ENCODE results near the gene DNAJC15.
"Not testable (repeated sequence)": the region's sequence is repeated elsewhere in the genome, so short reads cannot be mapped to it uniquely, and the experiment has no call there.

The DNAJC15 gene

DNA sequence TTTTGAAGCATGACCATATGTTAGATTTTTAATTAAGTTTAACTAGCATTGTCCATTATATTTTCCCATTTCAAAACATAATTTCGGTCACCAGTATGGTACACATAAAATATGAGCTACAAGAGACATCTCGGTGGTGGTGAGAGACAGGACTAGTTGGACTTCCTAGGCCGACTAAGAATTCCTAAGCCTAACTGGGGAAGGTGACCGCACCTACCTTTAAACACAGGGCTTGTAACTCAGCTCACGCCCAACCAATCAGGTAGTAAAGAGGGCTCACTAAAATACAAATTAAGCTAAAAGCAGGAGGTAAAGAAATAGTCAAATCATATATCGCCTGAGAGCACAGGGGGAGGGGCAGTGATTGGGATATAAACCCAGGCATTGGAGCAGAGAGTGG is 22.9 kb downstream of the DNAJC15 start:
- DNase-seq (ENCODE audit: low spot score): no peak
- TF ChIP-seq, protein P1, sequence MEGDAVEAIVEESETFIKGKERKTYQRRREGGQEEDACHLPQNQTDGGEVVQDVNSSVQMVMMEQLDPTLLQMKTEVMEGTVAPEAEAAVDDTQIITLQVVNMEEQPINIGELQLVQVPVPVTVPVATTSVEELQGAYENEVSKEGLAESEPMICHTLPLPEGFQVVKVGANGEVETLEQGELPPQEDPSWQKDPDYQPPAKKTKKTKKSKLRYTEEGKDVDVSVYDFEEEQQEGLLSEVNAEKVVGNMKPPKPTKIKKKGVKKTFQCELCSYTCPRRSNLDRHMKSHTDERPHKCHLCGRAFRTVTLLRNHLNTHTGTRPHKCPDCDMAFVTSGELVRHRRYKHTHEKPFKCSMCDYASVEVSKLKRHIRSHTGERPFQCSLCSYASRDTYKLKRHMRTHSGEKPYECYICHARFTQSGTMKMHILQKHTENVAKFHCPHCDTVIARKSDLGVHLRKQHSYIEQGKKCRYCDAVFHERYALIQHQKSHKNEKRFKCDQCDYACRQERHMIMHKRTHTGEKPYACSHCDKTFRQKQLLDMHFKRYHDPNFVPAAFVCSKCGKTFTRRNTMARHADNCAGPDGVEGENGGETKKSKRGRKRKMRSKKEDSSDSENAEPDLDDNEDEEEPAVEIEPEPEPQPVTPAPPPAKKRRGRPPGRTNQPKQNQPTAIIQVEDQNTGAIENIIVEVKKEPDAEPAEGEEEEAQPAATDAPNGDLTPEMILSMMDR (IDR thresholded peaks at IDR 0.05; ENCODE audit: extremely low read depth, missing control alignments): no peak

DNA sequence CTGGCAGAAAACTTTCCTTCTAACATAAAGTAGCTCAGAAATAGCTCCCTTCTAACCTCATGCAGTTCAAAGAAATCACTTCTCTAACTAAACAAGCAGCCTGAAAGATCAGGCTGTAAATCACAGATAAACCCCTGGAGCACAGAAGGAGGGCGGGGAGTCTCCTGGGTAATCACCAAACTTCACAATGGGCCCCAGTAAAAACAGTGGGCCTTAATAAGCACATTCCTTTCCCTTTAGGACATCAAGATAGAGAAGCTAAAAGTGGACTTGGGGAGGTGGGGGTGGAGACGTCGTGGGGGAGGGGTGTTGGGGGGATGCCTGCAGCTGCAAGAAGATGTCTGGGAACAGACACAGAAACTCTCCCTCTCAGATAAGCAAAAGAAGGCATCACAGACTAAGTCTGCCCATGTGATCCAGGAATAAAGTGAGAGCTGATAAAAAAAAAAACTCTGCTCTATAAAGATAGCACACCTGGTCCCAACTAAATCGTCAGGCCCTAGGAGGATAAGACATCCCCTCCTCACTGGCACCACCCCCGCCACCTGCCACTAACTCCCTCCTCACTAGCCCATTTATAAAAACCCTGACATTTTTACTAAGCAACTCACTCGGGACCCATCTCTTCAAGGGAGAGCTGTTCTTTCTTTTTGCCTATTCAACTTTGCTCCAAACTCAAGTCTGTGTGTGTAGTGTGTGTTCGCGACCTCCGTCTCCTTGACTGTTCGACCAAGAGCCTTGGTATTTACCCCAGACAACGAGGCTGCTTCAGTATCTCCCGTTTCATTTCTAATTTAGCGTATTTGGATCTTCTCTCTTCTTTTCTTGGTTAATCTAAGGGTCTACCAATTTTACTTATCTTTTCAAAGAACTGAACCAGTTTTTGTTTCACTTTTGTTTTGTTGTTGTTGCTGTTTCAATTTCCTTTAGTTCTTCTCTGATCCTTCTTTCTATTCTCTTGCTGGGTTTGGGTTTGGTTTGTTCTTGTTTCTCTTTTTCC is 31.7 kb downstream of the DNAJC15 start:
- TF ChIP-seq, protein P1 (IDR thresholded peaks at IDR 0.05; ENCODE audit: extremely low read depth, missing control alignments): no peak
- DNase-seq (ENCODE audit: low spot score): no peak

DNA sequence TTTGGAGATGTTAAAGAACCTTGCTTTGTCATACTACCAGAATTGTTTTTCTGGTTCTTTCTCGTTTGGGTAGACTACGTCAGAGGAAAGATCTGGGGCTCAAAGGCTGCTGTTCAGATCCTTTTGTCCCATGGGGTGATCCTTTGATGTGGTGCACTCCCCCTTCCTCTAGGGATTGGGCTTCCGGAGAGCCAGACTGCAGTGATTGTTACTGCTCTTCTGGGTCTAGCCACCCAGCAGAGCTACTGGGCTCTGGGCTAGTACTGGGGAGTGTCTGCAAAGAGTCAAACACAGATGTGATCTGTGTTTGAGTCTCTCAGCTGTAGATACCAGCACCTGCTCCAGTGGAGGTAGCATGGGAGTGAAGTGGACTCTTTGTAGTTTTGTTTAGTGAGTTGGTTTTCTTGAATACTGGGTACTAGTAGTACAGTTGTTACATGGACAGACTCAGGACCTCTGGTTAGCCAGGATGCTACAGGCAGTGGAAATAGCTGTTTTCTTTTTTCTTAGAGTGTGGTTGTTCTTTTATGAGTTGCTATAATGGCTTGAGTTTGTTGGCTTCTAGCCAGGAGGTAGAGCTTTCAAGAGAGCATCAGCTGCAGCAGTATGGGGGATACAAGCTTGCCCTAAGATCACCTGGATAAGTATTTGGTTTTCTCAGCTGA is 34.4 kb downstream of the DNAJC15 start:
- no peak for DNase-seq (ENCODE audit: low spot score)
- TF ChIP-seq, protein P1 (IDR thresholded peaks at IDR 0.05; ENCODE audit: extremely low read depth, missing control alignments): no peak

DNA sequence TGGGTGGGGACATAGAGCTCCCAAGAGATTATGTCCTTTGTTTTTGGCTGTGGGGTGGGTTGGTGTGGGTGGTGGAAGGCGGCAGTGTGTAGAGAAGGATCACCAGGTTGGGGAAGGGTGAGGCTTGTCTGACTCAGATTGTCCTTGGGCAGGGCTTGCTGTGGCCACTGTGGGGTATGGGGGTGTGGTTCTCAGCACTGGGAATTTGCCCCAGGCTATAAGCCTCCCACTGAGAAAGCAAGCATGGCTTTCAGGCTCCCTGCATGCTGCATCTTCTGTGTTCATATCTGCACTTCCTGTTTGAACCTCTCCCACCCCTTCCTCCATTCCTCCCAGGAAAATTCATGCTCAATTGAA is 34.9 kb downstream of the DNAJC15 start:
- TF ChIP-seq, protein P1 (IDR thresholded peaks at IDR 0.05; ENCODE audit: extremely low read depth, missing control alignments): no peak
- DNase-seq (ENCODE audit: low spot score): no peak

DNA sequence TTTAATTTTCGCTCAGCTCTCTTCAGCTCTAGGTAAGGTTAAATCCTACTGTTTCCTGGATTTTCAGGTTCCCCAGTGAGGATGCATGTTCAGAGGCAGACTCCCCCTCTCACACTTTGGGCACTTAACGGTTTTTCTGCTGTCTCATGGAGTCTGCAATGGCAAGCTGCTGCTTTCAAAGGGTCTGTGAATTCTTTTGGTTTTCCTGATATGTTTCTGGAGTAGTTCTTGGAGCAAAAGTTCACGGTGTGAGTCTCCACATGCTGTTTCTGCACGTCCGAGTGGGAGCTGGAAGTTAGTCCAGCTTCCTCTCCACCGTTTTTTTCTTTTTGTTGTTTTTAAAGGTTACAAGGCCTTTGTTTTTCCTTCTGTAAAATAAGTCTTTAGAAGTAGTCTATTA is 35.4 kb downstream of the DNAJC15 start:
- TF ChIP-seq, protein P1 (IDR thresholded peaks at IDR 0.05; ENCODE audit: extremely low read depth, missing control alignments): no peak
- DNase-seq (ENCODE audit: low spot score): no peak

DNA sequence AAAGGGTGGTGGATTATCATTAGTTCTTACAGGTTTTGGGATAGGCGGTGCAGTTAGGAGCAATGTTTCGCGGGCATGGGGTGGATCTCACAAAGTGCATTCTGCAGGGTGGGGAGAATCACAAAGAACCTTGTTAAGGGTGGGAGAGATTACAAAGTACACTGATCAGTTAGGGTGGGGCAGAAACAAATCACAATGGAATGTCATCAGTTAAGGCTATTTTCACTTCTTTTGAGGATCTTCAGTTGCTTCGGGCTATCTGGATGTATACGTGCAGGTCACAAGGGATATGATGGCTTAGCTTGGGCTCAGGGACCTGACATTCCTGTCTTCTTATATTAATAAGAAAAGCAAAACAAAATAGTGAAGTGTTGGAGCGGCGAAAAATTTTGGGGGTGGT is 36.4 kb downstream of the DNAJC15 start:
- not testable (repeated sequence) for DNase-seq (ENCODE audit: low spot score)

DNA sequence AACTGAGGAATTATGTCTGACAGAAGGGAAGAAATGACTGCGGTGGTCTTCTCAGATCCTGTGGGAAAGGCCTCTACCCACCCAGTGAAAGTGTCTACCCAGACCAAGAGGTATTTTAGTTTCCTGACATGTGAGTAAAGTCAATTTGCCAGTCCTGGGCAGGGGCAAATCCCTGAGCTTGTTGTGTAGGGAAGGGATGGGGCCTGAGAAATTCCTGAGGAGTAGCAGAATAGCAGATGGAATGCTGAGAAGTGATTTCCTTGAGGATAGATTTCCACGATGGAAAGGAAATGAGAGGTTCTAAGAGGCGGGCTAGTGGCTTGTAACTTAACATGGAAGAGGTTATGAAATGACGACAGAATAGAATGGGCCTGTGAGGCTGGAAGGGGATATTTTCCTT is 37.4 kb downstream of the DNAJC15 start:
- DNase-seq (ENCODE audit: low spot score): not testable (repeated sequence)

DNA sequence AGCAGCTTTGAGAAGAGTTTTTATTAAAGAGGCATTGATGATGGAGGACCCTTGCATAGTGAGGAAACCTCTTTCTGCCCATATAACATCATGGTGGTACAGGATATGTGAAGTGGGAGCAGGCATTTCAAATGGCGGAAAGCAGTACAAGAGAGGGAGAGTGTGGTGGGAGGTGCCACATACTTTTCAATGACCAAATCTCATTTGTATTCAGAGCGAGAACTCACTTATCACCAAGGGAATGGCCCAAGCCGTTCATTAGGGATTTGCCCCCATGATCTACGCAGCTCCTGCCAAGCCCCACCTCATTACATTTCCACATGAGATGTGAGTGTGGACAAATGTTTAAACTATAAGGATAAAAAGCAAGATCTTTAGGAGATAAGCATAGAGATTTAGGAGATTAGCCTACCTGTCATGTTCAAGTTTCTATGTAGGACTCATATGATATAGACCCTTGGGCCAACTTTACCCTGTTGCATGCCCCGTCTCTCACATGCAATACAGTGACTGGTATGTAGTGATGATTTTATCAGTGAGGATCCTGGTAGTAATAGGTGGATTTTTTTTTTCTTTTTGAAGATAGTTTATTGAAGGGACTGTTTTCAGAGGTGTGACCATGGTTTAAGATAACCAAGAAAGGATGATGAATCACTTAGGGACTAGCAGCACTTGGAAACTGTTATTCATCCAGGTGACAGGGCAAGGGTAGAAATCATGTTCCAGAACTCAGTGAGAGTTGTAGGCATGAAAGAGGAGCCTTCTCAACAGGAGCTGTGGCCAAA is 38.3 kb downstream of the DNAJC15 start:
- DNase-seq (ENCODE audit: low spot score): no peak
- TF ChIP-seq, protein P1 (IDR thresholded peaks at IDR 0.05; ENCODE audit: extremely low read depth, missing control alignments): no peak
